ENCODE results near the gene ZNF358.

GRCh38 chr19:7492558-7492957 lies 23.3 kb upstream of the ZNF358 start:
- TF ChIP-seq, protein P1, sequence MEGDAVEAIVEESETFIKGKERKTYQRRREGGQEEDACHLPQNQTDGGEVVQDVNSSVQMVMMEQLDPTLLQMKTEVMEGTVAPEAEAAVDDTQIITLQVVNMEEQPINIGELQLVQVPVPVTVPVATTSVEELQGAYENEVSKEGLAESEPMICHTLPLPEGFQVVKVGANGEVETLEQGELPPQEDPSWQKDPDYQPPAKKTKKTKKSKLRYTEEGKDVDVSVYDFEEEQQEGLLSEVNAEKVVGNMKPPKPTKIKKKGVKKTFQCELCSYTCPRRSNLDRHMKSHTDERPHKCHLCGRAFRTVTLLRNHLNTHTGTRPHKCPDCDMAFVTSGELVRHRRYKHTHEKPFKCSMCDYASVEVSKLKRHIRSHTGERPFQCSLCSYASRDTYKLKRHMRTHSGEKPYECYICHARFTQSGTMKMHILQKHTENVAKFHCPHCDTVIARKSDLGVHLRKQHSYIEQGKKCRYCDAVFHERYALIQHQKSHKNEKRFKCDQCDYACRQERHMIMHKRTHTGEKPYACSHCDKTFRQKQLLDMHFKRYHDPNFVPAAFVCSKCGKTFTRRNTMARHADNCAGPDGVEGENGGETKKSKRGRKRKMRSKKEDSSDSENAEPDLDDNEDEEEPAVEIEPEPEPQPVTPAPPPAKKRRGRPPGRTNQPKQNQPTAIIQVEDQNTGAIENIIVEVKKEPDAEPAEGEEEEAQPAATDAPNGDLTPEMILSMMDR (IDR thresholded peaks at IDR 0.05): no peak
- no peak for TF ChIP-seq POLR2A (IDR thresholded peaks at IDR 0.05)

Data from upper lobe of left lung (tissue), 4 donors.